Renal cortex interstitium (tissue), 11 donors: ENCODE results near the gene PCDH12. TPM values are rescaled to one million over a fixed set of nuclear protein-coding genes. Genes with fewer than 3 reads are reported as not detected.
"Not testable (repeated sequence)": the region's sequence is repeated elsewhere in the genome, so short reads cannot be mapped to it uniquely, and the experiment has no call there.

Experiments
- DNase-seq, 11 donors: peaks; one replicate each; pipeline ENCODE4 v3.0.0-alpha.2; 2013; ENCODE audit warnings: low read depth in 9 of 11, low spot score in 4 of 11; ENCODE audit errors: extremely low read depth in 1 of 11
- polyA plus RNA-seq, 3 donors: library from polyadenylated mRNA; unstranded; fragments of 120-200 nt; gene quantifications; one replicate each; pipeline ENCODE4 v1.2.1, GENCODE V29; 2013; ENCODE audit not compliant: insufficient read length in 3 of 3

The PCDH12 gene
- polyA plus RNA-seq, 3 donors: 14.2 to 17.5 (median 15.5) TPM

- DNase-seq: no peak
Observed at GRCh38 chr5:141949511-141949910, 8.5 kb downstream of the PCDH12 start.

- DNase-seq: no peak
Observed at GRCh38 chr5:141948812-141949211, 9.2 kb downstream of the PCDH12 start.

GRCh38 chr5:141947316-141947715 is 10.7 kb downstream of the PCDH12 start:
- peak in 1 of 11 donors; percentile 32 for DNase-seq

- DNase-seq: no peak
Observed at GRCh38 chr5:141945511-141946051, 12.4 kb downstream of the PCDH12 start.

GRCh38 chr5:141944076-141944475 is 13.9 kb downstream of the PCDH12 start:
- DNase-seq: no peak

GRCh38 chr5:141942185-141942857 is 15.7 kb downstream of the PCDH12 start:
- DNase-seq: no peak

- DNase-seq: no peak
Observed at GRCh38 chr5:141941779-141942178, 16.2 kb downstream of the PCDH12 start.

GRCh38 chr5:141941307-141941706 is 16.7 kb downstream of the PCDH12 start:
- DNase-seq: no peak

- no peak for DNase-seq
Observed at GRCh38 chr5:141940695-141941271, 17.2 kb downstream of the PCDH12 start.

- DNase-seq: no peak
Observed at GRCh38 chr5:141935538-141935937, 22.5 kb downstream of the PCDH12 start.

GRCh38 chr5:141934099-141934844 is 23.7 kb downstream of the PCDH12 start:
- DNase-seq: no peak

- no peak for DNase-seq
Observed at GRCh38 chr5:141933151-141933550, 24.9 kb downstream of the PCDH12 start.

GRCh38 chr5:141931694-141932093 is 26.3 kb downstream of the PCDH12 start:
- no peak for DNase-seq

GRCh38 chr5:141929398-141930058 is 28.5 kb downstream of the PCDH12 start:
- DNase-seq: no peak

- DNase-seq: no peak
Observed at GRCh38 chr5:141928051-141928450, 30.0 kb downstream of the PCDH12 start.

GRCh38 chr5:141926434-141926833 is 31.6 kb downstream of the PCDH12 start:
- no peak for DNase-seq

GRCh38 chr5:141923448-141924313 is 34.3 kb downstream of the PCDH12 start, which contains the start of gene DELE1:
Gene DELE1 (plus strand): TSS chr5:141923871. CDS start chr5:141923942, 71 bp downstream.
- DNase-seq: peak; percentile 74 to 94 (median 89)

GRCh38 chr5:141922827-141923447 is 35.1 kb downstream of the PCDH12 start:
- DNase-seq: not testable (repeated sequence)
